GM23338 (cell line): ENCODE measurements around the gene MGLL. TPM values are rescaled to one million over a fixed set of nuclear protein-coding genes. Genes with fewer than 3 reads are reported as not detected.

ENCODE experiments used
- ATAC-seq: fragments of 200-7000 bp; cut with Tn5 transposase; 3 replicates; pipeline ENCODE4 v1.9.1; 2020
- DNase-seq: peaks from one replicate; pipeline ENCODE4 v3.0.0-alpha.2; 2015; ENCODE audit warnings: low spot score
- H2AFZ ChIP-seq: fragments of 200-600 bp; sonication (generic); 2 replicates; pipeline ENCODE4 v1.8.0; 2016; ENCODE audit warnings: antibody characterized with exemption, mild to moderate bottlenecking, moderate library complexity
- H3F3A ChIP-seq: fragments of 200-600 bp; sonication (generic); replicated peaks from 2 replicates; pipeline ENCODE4 v1.8.0; 2017; ENCODE audit warnings: antibody characterized with exemption, mixed run types, low read depth
- H3K27ac ChIP-seq: fragments of 200-600 bp; sonication (generic); 2 replicates; pipeline ENCODE4 v1.6.1; 2016; ENCODE audit warnings: low read depth
- H3K27me3 ChIP-seq: fragments of 200-600 bp; sonication (generic); 2 replicates; pipeline ENCODE4 v1.8.0; 2016; ENCODE audit warnings: mild to moderate bottlenecking, mixed run types, moderate library complexity; ENCODE audit not compliant: insufficient read depth
- H3K36me3 ChIP-seq: fragments of 200-600 bp; sonication (generic); 2 replicates; pipeline ENCODE4 v1.8.0; 2016; ENCODE audit warnings: mild to moderate bottlenecking; ENCODE audit not compliant: insufficient read depth
- H3K4me1 ChIP-seq: fragments of 200-600 bp; sonication (generic); 2 replicates; pipeline ENCODE4 v1.8.0; 2016; ENCODE audit warnings: mild to moderate bottlenecking, moderate library complexity; ENCODE audit not compliant: insufficient read depth
- H3K4me2 ChIP-seq: fragments of 200-600 bp; sonication (generic); 2 replicates; pipeline ENCODE4 v1.7.1; 2017; ENCODE audit warnings: mixed run types
- H3K4me3 ChIP-seq: fragments of 200-600 bp; sonication (generic); 2 replicates; pipeline ENCODE4 v1.6.1; 2016; ENCODE audit warnings: mixed run types
- H3K79me2 ChIP-seq: fragments of 200-600 bp; sonication (generic); replicated peaks from 2 replicates; pipeline ENCODE4 v1.8.0; 2017; ENCODE audit warnings: mild to moderate bottlenecking; ENCODE audit not compliant: insufficient read depth
- H3K9me2 ChIP-seq: fragments of 200-600 bp; sonication (generic); 2 replicates; pipeline ENCODE4 v1.8.0; 2017; ENCODE audit not compliant: insufficient read depth
- H4K20me1 ChIP-seq: fragments of 200-600 bp; sonication (generic); replicated peaks from 2 replicates; pipeline ENCODE4 v1.8.0; 2017; ENCODE audit warnings: mild to moderate bottlenecking; ENCODE audit not compliant: insufficient read depth
- H3K27ac Mint-ChIP-seq: 2 replicates; pipeline ENCODE4 v1.8.0; 2020; ENCODE audit warnings: inconsistent platforms, mild to moderate bottlenecking, moderate library complexity, mixed read lengths
- H3K27me3 Mint-ChIP-seq: 3 replicates; pipeline ENCODE4 v1.8.0; 2022; ENCODE audit warnings: low read depth, mild to moderate bottlenecking, moderate library complexity, mixed read lengths, inconsistent platforms; ENCODE audit not compliant: insufficient read depth, poor library complexity
- H3K36me3 Mint-ChIP-seq: 3 replicates; pipeline ENCODE4 v1.8.0; 2021; ENCODE audit warnings: low read depth, mild to moderate bottlenecking, inconsistent platforms, moderate library complexity, mixed read lengths
- H3K4me1 Mint-ChIP-seq: 3 replicates; pipeline ENCODE4 v1.8.0; 2020; ENCODE audit warnings: mild to moderate bottlenecking, inconsistent platforms, mixed read lengths
- H3K4me3 Mint-ChIP-seq: 3 replicates; pipeline ENCODE4 v1.8.0; 2021; ENCODE audit warnings: moderate library complexity, mild to moderate bottlenecking, inconsistent platforms, mixed read lengths
- H3K9me3 Mint-ChIP-seq: 3 replicates; pipeline ENCODE4 v1.8.0; 2020; ENCODE audit warnings: moderate library complexity, mild to moderate bottlenecking, inconsistent platforms, mixed read lengths
- CREB1 ChIP-seq: fragments of 250-450 bp; sonication (Bioruptor Pico); IDR thresholded peaks from 2 replicates; pipeline ENCODE4 v1.5.0; 2020; ENCODE audit warnings: low read depth, mild to moderate bottlenecking, moderate library complexity
- CTCF ChIP-seq, 2 experiments: fragments of 200-600 bp in 1 of 2; sonication (generic) in 1 of 2; conservative IDR thresholded peaks; 2 replicates each; pipeline versions ENCODE4 v1.5.1 to v1.6.1; 2016 to 2017; ENCODE audit warnings: antibody characterized with exemption in 2 of 2, low read depth in 2 of 2, mild to moderate bottlenecking in 2 of 2, moderate library complexity in 1 of 2
- EZH2 ChIP-seq: fragments of 200-600 bp; sonication (generic); IDR thresholded peaks from one replicate; pipeline ENCODE4 v1.8.0; 2017; ENCODE audit warnings: antibody characterized with exemption, mild to moderate bottlenecking, low read depth; ENCODE audit not compliant: unreplicated experiment
- EZH2phosphoT487 ChIP-seq: fragments of 200-600 bp; sonication (generic); IDR thresholded peaks from one replicate; pipeline ENCODE4 v1.8.1; 2018; ENCODE audit warnings: antibody characterized with exemption; ENCODE audit not compliant: unreplicated experiment
- JUNB ChIP-seq: IDR thresholded peaks from one replicate; pipeline ENCODE4 v1.6.1; 2016; ENCODE audit warnings: antibody characterized with exemption; ENCODE audit not compliant: unreplicated experiment
- NANOG ChIP-seq: IDR thresholded peaks from 2 replicates; pipeline ENCODE4 v1.6.1; 2016; ENCODE audit warnings: antibody characterized with exemption, borderline replicate concordance
- STAT1 ChIP-seq: IDR thresholded peaks from one replicate; pipeline ENCODE4 v1.6.1; 2016; ENCODE audit warnings: antibody characterized with exemption; ENCODE audit not compliant: unreplicated experiment
- ZNF114 ChIP-seq: fragments of 250-450 bp; sonication (Bioruptor Pico); IDR thresholded peaks from 2 replicates; pipeline ENCODE4 v1.5.0; 2020; ENCODE audit warnings: mild to moderate bottlenecking, moderate library complexity
- ZNF331 ChIP-seq: fragments of 250-450 bp; sonication (Bioruptor Pico); IDR thresholded peaks from 2 replicates; pipeline ENCODE4 v1.5.0; 2020; ENCODE audit warnings: low read depth, mild to moderate bottlenecking, moderate library complexity
- ZNF462 ChIP-seq: fragments of 250-450 bp; sonication (Bioruptor Pico); IDR thresholded peaks from 2 replicates; pipeline ENCODE4 v1.5.0; 2020; ENCODE audit warnings: mild to moderate bottlenecking, moderate library complexity
- polyA plus RNA-seq: library from polyadenylated mRNA; unstranded; fragments of >200 nt; fragmentation: Nextera tagmentation; extraction: Ambion mirVana; gene quantifications from 2 replicates; pipeline ENCODE4 v1.2.1, GENCODE V29; 2016
- total RNA-seq: library from RNA; depleted of rRNA; stranded (reverse); fragments of >200 nt; shearing (Covaris generic); gene quantifications from 2 replicates; pipeline ENCODE4 v1.2.3, GENCODE V29; 2014
- TF ChIP-seq, protein P1 (sequence below): IDR thresholded peaks from 2 replicates; pipeline ENCODE4 v1.6.1; 2016; ENCODE audit warnings: antibody characterized with exemption
- TF ChIP-seq, protein P2 (sequence below): IDR thresholded peaks from one replicate; pipeline ENCODE4 v1.6.1; 2018; ENCODE audit warnings: antibody characterized with exemption; ENCODE audit not compliant: unreplicated experiment

MGLL gene
- total and polyA plus RNA-seq, 2 experiments from 2014 or later = 0.71 to 0.83 TPM

DNA sequence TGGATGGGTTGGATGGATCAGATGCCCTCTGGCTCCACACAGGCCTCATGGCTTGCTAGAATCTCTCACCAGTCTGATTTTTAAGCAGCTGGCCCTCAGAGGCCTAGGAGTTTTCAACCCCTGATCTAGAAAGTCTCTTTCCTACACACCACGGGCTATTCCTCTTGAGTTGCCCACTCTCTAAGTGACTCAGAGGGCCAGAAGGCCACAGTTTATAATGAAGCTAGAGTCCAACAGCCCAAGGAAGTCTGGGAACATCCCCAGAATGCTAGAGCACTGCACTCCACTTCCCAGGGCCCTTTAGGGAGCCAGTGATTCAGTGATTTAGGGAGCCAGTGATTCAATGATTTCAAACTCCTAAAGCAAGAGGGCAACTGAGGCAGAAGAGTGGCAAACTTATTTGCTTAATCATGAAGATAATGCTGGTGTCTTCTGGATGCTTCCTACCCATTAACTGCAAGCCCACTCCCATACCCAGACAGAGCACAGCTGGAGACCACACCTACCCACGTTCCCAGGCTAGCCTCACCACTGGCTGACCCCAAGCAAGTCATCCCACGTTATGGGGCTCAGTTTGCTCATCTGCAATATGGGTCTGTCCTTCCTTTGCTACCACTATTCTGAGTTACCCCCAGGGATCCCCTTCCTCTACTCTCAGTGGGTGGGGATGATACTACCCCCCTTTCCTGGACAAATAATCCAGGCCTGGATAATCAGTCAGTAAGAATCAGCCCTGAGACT, 112.8 kb downstream of the MGLL start:
- no peaks in the 10 kb centered on the region for H3K36me3 ChIP-seq
- H3K9me3 Mint-ChIP-seq = peaks cover 4% of the 10 kb centered on the region; the same call in 1 of the 3 replicates
- no peaks in the 10 kb centered on the region for H3F3A ChIP-seq
- peaks cover 9% of the 10 kb centered on the region for H3K4me1 ChIP-seq
- no peak overlapping the region for H3K27ac ChIP-seq
- no peak overlapping the region for H3K27ac Mint-ChIP-seq
- DNase-seq (no peak), ATAC-seq (no peak)
- no peak overlapping the region for H2AFZ ChIP-seq
- H3K4me3 ChIP-seq = no peak overlapping the region
- no peak overlapping the region for H3K4me3 Mint-ChIP-seq
- peaks cover 33% of the 10 kb centered on the region for H3K4me1 Mint-ChIP-seq
- H3K27me3 Mint-ChIP-seq = peaks cover 11% of the 10 kb centered on the region
- H3K36me3 Mint-ChIP-seq = no peaks in the 10 kb centered on the region
- no peaks in the 10 kb centered on the region for H3K27me3 ChIP-seq
- H3K9me2 ChIP-seq = no peaks in the 10 kb centered on the region
- H3K79me2 ChIP-seq = no peaks in the 10 kb centered on the region
- H3K4me2 ChIP-seq = no peak overlapping the region
- no peak for TF ChIP-seq ZNF114 (CRISPR knock-in tag)
- TF ChIP-seq, protein P1, sequence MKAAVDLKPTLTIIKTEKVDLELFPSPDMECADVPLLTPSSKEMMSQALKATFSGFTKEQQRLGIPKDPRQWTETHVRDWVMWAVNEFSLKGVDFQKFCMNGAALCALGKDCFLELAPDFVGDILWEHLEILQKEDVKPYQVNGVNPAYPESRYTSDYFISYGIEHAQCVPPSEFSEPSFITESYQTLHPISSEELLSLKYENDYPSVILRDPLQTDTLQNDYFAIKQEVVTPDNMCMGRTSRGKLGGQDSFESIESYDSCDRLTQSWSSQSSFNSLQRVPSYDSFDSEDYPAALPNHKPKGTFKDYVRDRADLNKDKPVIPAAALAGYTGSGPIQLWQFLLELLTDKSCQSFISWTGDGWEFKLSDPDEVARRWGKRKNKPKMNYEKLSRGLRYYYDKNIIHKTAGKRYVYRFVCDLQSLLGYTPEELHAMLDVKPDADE = no peak
- no peak for TF ChIP-seq ZNF331 (CRISPR knock-in tag)
- no peak for TF ChIP-seq EZH2phosphoT487
- no peak for TF ChIP-seq STAT1
- no peak for TF ChIP-seq ZNF462 (CRISPR knock-in tag)
- no peak for TF ChIP-seq NANOG
- no peak for TF ChIP-seq CREB1 (CRISPR knock-in tag)
- TF ChIP-seq, protein P2, sequence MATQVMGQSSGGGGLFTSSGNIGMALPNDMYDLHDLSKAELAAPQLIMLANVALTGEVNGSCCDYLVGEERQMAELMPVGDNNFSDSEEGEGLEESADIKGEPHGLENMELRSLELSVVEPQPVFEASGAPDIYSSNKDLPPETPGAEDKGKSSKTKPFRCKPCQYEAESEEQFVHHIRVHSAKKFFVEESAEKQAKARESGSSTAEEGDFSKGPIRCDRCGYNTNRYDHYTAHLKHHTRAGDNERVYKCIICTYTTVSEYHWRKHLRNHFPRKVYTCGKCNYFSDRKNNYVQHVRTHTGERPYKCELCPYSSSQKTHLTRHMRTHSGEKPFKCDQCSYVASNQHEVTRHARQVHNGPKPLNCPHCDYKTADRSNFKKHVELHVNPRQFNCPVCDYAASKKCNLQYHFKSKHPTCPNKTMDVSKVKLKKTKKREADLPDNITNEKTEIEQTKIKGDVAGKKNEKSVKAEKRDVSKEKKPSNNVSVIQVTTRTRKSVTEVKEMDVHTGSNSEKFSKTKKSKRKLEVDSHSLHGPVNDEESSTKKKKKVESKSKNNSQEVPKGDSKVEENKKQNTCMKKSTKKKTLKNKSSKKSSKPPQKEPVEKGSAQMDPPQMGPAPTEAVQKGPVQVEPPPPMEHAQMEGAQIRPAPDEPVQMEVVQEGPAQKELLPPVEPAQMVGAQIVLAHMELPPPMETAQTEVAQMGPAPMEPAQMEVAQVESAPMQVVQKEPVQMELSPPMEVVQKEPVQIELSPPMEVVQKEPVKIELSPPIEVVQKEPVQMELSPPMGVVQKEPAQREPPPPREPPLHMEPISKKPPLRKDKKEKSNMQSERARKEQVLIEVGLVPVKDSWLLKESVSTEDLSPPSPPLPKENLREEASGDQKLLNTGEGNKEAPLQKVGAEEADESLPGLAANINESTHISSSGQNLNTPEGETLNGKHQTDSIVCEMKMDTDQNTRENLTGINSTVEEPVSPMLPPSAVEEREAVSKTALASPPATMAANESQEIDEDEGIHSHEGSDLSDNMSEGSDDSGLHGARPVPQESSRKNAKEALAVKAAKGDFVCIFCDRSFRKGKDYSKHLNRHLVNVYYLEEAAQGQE = no peak
- no peak for TF ChIP-seq EZH2
- no peak for TF ChIP-seq JUNB
- no peak for TF ChIP-seq CTCF (conservative IDR thresholded peaks at IDR 0.05; ENCODE audit: low read depth in 2 of 2)
- no peaks in the 10 kb centered on the region for H4K20me1 ChIP-seq
